K562 (cell line): ENCODE measurements around the gene PMPCA. TPM values are rescaled to one million over a fixed set of nuclear protein-coding genes. Genes with fewer than 3 reads are reported as not detected.

ENCODE experiments used
- ATAC-seq: fragments of 200-7000 bp; cut with Tn5 transposase; 3 replicates; pipeline ENCODE4 v1.9.1; 2020; ENCODE audit warnings: moderate library complexity
- BruUV-seq: library from RNA; stranded (reverse); fragments of 400-500 nt; replicated peaks from 2 replicates; lab custom pipeline; 2021; lab: Mats Ljungman, UMichigan
- CTCF ChIA-PET: fragments of 300-600 bp; formaldehyde crosslinking; extraction: SDS; loops from one replicate; lab custom pipeline; 2021; ENCODE audit warnings: low intra/inter-chr PET ratio; lab: Yijun Ruan, JAX
- POLR2A ChIA-PET: fragments of 300-600, 350-650 bp; sonication (Branson Sonifier 250); formaldehyde crosslinking; extraction: SDS; loops from one replicate; lab custom pipeline; 2021; ENCODE audit warnings: antibody characterized with exemption, inconsistent platforms; lab: Yijun Ruan, JAX
- DNase-seq, 4 experiments: peaks; one replicate each; pipeline versions ENCODE4 v3.0.0 to v3.0.0-alpha.2; 2011 to 2018; ENCODE audit warnings: low spot score in 3 of 4, mixed read lengths in 3 of 4; ENCODE audit errors: extremely low read depth in 1 of 4
- FAIRE-seq: peaks from 2 replicates; lab custom pipeline; 2011; peaks lifted over from hg19 to GRCh38; lab: Jason Lieb, UNC
- H2AFZ ChIP-seq: 2 replicates; pipeline ENCODE4 v1.6.0; 2011; ENCODE audit warnings: low read depth, low read length, control low read depth, inconsistent platforms
- H3K27ac ChIP-seq: fragments of 200-600 bp; 3 replicates; pipeline ENCODE4 v1.8.0; 2011; ENCODE audit warnings: low read depth, mild to moderate bottlenecking, control low read depth, inconsistent platforms, low read length, moderate library complexity, mixed read lengths; ENCODE audit errors: extremely low read depth
- H3K27me3 ChIP-seq, 2 experiments: fragments of 300-600 bp in 1 of 2; 2 replicates in 1 of 2; 3 replicates in 1 of 2; pipeline versions ENCODE4 v1.6.0 to v1.8.0; 2011; ENCODE audit warnings: inconsistent platforms in 2 of 2, low read length in 2 of 2, mild to moderate bottlenecking in 1 of 2, mixed read lengths in 1 of 2, moderate library complexity in 1 of 2; ENCODE audit not compliant: control insufficient read depth in 2 of 2, insufficient read depth in 2 of 2
- H3K36me3 ChIP-seq: fragments of 300-600 bp; 3 replicates; pipeline ENCODE4 v1.8.0; 2011; ENCODE audit warnings: mild to moderate bottlenecking, low read length, inconsistent platforms; ENCODE audit not compliant: control insufficient read depth, insufficient read depth
- H3K4me1 ChIP-seq, 2 experiments: fragments of 200-600 bp in 1 of 2; replicated peaks in 1 of 2; 2 replicates in 1 of 2; 3 replicates in 1 of 2; pipeline versions ENCODE4 v1.5.1 to v1.8.0; 2011; ENCODE audit warnings: inconsistent platforms in 2 of 2, low read length in 2 of 2, mild to moderate bottlenecking in 1 of 2, mixed read lengths in 1 of 2, moderate library complexity in 1 of 2; ENCODE audit not compliant: control insufficient read depth in 2 of 2, insufficient read depth in 2 of 2
- H3K4me2 ChIP-seq: 2 replicates; pipeline ENCODE4 v1.6.1; 2011; ENCODE audit warnings: low read length, control low read depth, inconsistent platforms, mixed read lengths; ENCODE audit not compliant: insufficient read depth
- H3K4me3 ChIP-seq: fragments of 200-600 bp; sonication (generic), shearing (Covaris generic); 2 replicates; pipeline ENCODE4 v1.5.1; 2016; ENCODE audit warnings: control low read depth, inconsistent platforms
- H3K79me2 ChIP-seq: fragments of 200-600 bp; 3 replicates; pipeline ENCODE4 v1.8.0; 2011; ENCODE audit warnings: low read length, inconsistent platforms; ENCODE audit not compliant: control insufficient read depth, insufficient read depth
- H3K9ac ChIP-seq, 2 experiments: 2 replicates each; pipeline versions ENCODE4 v1.6.0 to v1.6.1; 2011; ENCODE audit warnings: low read depth in 2 of 2, low read length in 2 of 2, control low read depth in 1 of 2, inconsistent platforms in 1 of 2, mild to moderate bottlenecking in 1 of 2, mixed read lengths in 1 of 2; ENCODE audit not compliant: insufficient read depth in 1 of 2
- H3K9me1 ChIP-seq: one replicate; pipeline ENCODE4 v1.6.0; 2011; ENCODE audit warnings: inconsistent platforms, mild to moderate bottlenecking, low read length, moderate library complexity; ENCODE audit not compliant: control insufficient read depth, insufficient read depth
- H3K9me3 ChIP-seq: replicated peaks from 2 replicates; pipeline ENCODE4 v1.5.1; 2011; ENCODE audit warnings: low read depth, low read length, inconsistent platforms; ENCODE audit not compliant: control insufficient read depth, insufficient read depth
- H4K20me1 ChIP-seq: replicated peaks from 2 replicates; pipeline ENCODE4 v1.6.1; 2011; ENCODE audit warnings: low read length, inconsistent platforms, mixed read lengths; ENCODE audit not compliant: control insufficient read depth, insufficient read depth
- CEBPG ChIP-seq, 3 experiments: fragments of 200-800 bp in 1 of 3; sonication (Bioruptor generic) in 1 of 3; sonication (generic) in 1 of 3; formaldehyde crosslinking in 1 of 3; IDR thresholded peaks in 2 of 3; conservative IDR thresholded peaks in 1 of 3; 2 replicates each; pipeline versions ENCODE4 v1.6.1 to v1.8.0; 2016 to 2022; ENCODE audit warnings: missing compliant biosample characterization in 2 of 3, missing genetic modification characterization in 2 of 3, mild to moderate bottlenecking in 1 of 3, missing genetic modification reagents in 1 of 3
- DEAF1 ChIP-seq: fragments of 450-650 bp; formaldehyde crosslinking; IDR thresholded peaks from 2 replicates; pipeline ENCODE4 v1.4.0; 2020; ENCODE audit warnings: mild to moderate bottlenecking, moderate library complexity
- ID3 ChIP-seq, 2 experiments: fragments of 250-450 bp in 1 of 2; fragments of 450-650 bp in 1 of 2; sonication (Bioruptor Pico) in 1 of 2; IDR thresholded peaks; 2 replicates each; pipeline versions ENCODE4 v1.6.1 to v1.8.0; 2016 to 2021; ENCODE audit warnings: mild to moderate bottlenecking in 2 of 2, moderate library complexity in 2 of 2, missing compliant biosample characterization in 1 of 2, missing genetic modification characterization in 1 of 2
- MLX ChIP-seq, 2 experiments: fragments of 450-650 bp in 1 of 2; sonication (generic) in 1 of 2; formaldehyde crosslinking; conservative IDR thresholded peaks; 2 replicates each; pipeline versions ENCODE4 v1.4.0 to v1.8.1; 2020 to 2022; ENCODE audit warnings: mild to moderate bottlenecking in 1 of 2, missing genetic modification reagents in 1 of 2
- NFIX ChIP-seq: fragments of 250-450 bp; sonication (Bioruptor Pico); IDR thresholded peaks from 2 replicates; pipeline ENCODE4 v1.4.0; 2020; ENCODE audit warnings: low read depth, mild to moderate bottlenecking, moderate library complexity
- NFYB ChIP-seq: IDR thresholded peaks from 2 replicates; pipeline ENCODE4 v1.6.1; 2011; ENCODE audit warnings: mild to moderate bottlenecking, moderate library complexity; ENCODE audit not compliant: insufficient read length; ENCODE audit errors: extremely low read depth
- RBFOX2 ChIP-seq: fragments of 200-400 bp; formaldehyde crosslinking; IDR thresholded peaks from 2 replicates; pipeline ENCODE4 v1.6.1; 2017; ENCODE audit warnings: low read depth, mild to moderate bottlenecking, low read length, moderate library complexity
- TSC22D4 ChIP-seq: fragments of 450-650 bp; IDR thresholded peaks from 2 replicates; pipeline ENCODE4 v1.6.1; 2016; ENCODE audit warnings: missing genetic modification characterization, missing biosample characterization, control low read depth
- whole genome bisulfite sequencing: fragments of 100-300 bp; shearing (Covaris generic); methylation state at CpG from one replicate; pipeline ENCODE4 v1.1.6; 2016; ENCODE audit warnings: low coverage, mixed read lengths; ENCODE audit not compliant: insufficient coverage; ENCODE audit errors: missing lambda C conversion rate; 5-methylcytosine and 5-hydroxymethylcytosine counted together
- in situ Hi-C: fragments of 300-500 bp; cut with MboI; formaldehyde crosslinking; loops from 4 replicates; pipeline ENCODE4 v1.15.0; 2018; ENCODE audit warnings: inconsistent platforms, mixed read lengths
- intact Hi-C: fragments of 100-400 bp; cut with micrococcal nuclease; formaldehyde crosslinking; loops from 2 replicates; pipeline ENCODE4 v1.14.2; 2022
- polyA plus RNA-seq, 8 experiments: library from polyadenylated mRNA; depleted of rRNA in 4 of 8; stranded (reverse) in 5 of 8; unstranded in 3 of 8; fragments of >200 nt; fragmentation: Nextera tagmentation in 2 of 8; fragmentation: Illumina TruSeq in 1 of 8; extraction: Ambion mirVana in 2 of 8; extraction: Trizol in 1 of 8; gene quantifications; 2 replicates each; pipeline versions ENCODE4 v1.2.1 to v1.2.3, GENCODE V29; 2011 to 2014; ENCODE audit warnings: inconsistent platforms in 1 of 8, missing spikeins in 1 of 8
- total RNA-seq, 7 experiments: library from RNA; depleted of rRNA in 6 of 7; stranded (reverse); fragments of >200 nt in 6 of 7; fragmentation: Illumina TruSeq in 2 of 7; extraction: Trizol in 2 of 7; gene quantifications; 2 replicates each; pipeline versions ENCODE4 v1.2.1 to v1.2.3, GENCODE V29; 2011 to 2021; ENCODE audit warnings: low replicate concordance in 1 of 7

Gene PMPCA
- total and polyA plus RNA-seq, 9 of the 15 experiments (the other 6 are each of a cell fraction or from before 2014, with no cell fraction given), result 23.9 to 143 (median 86.6) TPM

- no peaks in the 10 kb centered on the region for H3K9me1 ChIP-seq
- H3K4me1 ChIP-seq, result no peaks in the 10 kb centered on the region
- TF ChIP-seq MLX (CRISPR knock-in tag; conservative IDR thresholded peaks at IDR 0.05) (no peak), NFIX (CRISPR knock-in tag) (no peak), CEBPG (CRISPR knock-in tag; IDR thresholded peaks at IDR 0.05) (no peak), CEBPG (tag; conservative IDR thresholded peaks at IDR 0.05 in 1 of 2, IDR thresholded peaks at IDR 0.05 in 1 of 2) (no peak), DEAF1 (CRISPR knock-in tag) (no peak), NFYB (no peak), TSC22D4 (tag) (no peak), RBFOX2 (peak; percentile 22; the same call in 1 of the 2 replicates), ID3 (CRISPR knock-in tag; IDR thresholded peaks at IDR 0.05) (no peak), ID3 (tag; IDR thresholded peaks at IDR 0.05) (no peak)
- intact Hi-C loops, result no loop called here
- no peak overlapping the region for H2AFZ ChIP-seq
- in situ Hi-C loops, result no loop called here
- H3K9ac ChIP-seq, result peak overlapping the region in 1 of 2 experiments; percentile 57; a peak in 2 of 4 replicates
- WGBS, result 92% methylated on average over 17 of the region's 17 CpGs
- H3K27ac ChIP-seq, result no peak overlapping the region
- no peak for DNase-seq
- no peak for ATAC-seq
- ChIA-PET CTCF (no interaction called here), POLR2A (interaction anchor here (0.6 to 2.8 kb wide), 3 partner anchors 12 to 161 kb away, joined by 3 to 8 read pairs (median 4); no protein-coding TSS in a partner anchor)
- no peaks in the 10 kb centered on the region; the same call in 2 of the 3 replicates for H3K79me2 ChIP-seq
- H3K9me3 ChIP-seq, result no peaks in the 10 kb centered on the region
- no peaks in the 10 kb centered on the region for H3K27me3 ChIP-seq
- no peak for FAIRE-seq
- no peak overlapping the region for H3K4me2 ChIP-seq
- H4K20me1 ChIP-seq, result no peaks in the 10 kb centered on the region
- no TSS peak for BruUV-seq
- no peak overlapping the region for H3K4me3 ChIP-seq
- H3K36me3 ChIP-seq, result peaks cover 92% of the 10 kb centered on the region
These were observed 52.2 kb downstream of the PMPCA start for GRCh38 chr9:136462664-136463063.
